DOHH2 (cell line): ENCODE data around the gene MANEAL.
A peak's percentile ranks its signal among the peaks of the same experiment; 100 is the strongest.

Source experiments
- H3F3A ChIP-seq: fragments of 200-600 bp; sonication (generic), shearing (Covaris generic); 2 replicates; pipeline ENCODE4 v1.6.0; 2016; ENCODE audit warnings: antibody characterized with exemption, mild to moderate bottlenecking; ENCODE audit not compliant: control insufficient read depth, insufficient read depth
- H3K27ac ChIP-seq: fragments of 200-600 bp; sonication (generic); 2 replicates; pipeline ENCODE4 v1.5.1; 2014; ENCODE audit warnings: low read depth, mild to moderate bottlenecking, low read length, moderate library complexity
- H3K27me3 ChIP-seq: fragments of 200-600 bp; sonication (generic); 2 replicates; pipeline ENCODE4 v1.6.1; 2014; ENCODE audit warnings: mild to moderate bottlenecking, low read length, mixed read lengths; ENCODE audit not compliant: control insufficient read depth
- H3K36me3 ChIP-seq: fragments of 200-600 bp; sonication (generic); 2 replicates; pipeline ENCODE4 v1.6.1; 2014; ENCODE audit warnings: mild to moderate bottlenecking, low read length, moderate library complexity, mixed read lengths; ENCODE audit not compliant: control insufficient read depth
- H3K4me1 ChIP-seq: fragments of 200-600 bp; sonication (generic); 2 replicates; pipeline ENCODE4 v1.6.1; 2014; ENCODE audit warnings: mild to moderate bottlenecking, low read length, mixed read lengths; ENCODE audit not compliant: control insufficient read depth
- H3K4me2 ChIP-seq: fragments of 200-600 bp; sonication (generic); 2 replicates; pipeline ENCODE4 v1.6.0; 2014; ENCODE audit warnings: mild to moderate bottlenecking, low read length, moderate library complexity
- H3K4me3 ChIP-seq: fragments of 200-600 bp; sonication (generic); 2 replicates; pipeline ENCODE4 v1.5.1; 2014; ENCODE audit warnings: mild to moderate bottlenecking, low read length, mixed read lengths
- H3K79me2 ChIP-seq: fragments of 200-600 bp; sonication (generic); 2 replicates; pipeline ENCODE4 v1.6.1; 2014; ENCODE audit warnings: mild to moderate bottlenecking, low read length, mixed read lengths; ENCODE audit not compliant: control insufficient read depth
- H3K9me2 ChIP-seq: fragments of 200-600 bp; sonication (generic); replicated peaks from 2 replicates; pipeline ENCODE4 v1.6.1; 2014; ENCODE audit warnings: mild to moderate bottlenecking, low read length, mixed read lengths; ENCODE audit not compliant: control insufficient read depth
- H3K9me3 ChIP-seq: fragments of 200-600 bp; sonication (generic); 2 replicates; pipeline ENCODE4 v1.6.1; 2014; ENCODE audit warnings: antibody characterized with exemption, low read length, mixed read lengths; ENCODE audit not compliant: control insufficient read depth, insufficient read depth
- H4K20me1 ChIP-seq: fragments of 200-600 bp; sonication (generic); 2 replicates; pipeline ENCODE4 v1.6.0; 2014; ENCODE audit warnings: low read depth, mild to moderate bottlenecking, antibody characterized with exemption, low read length, moderate library complexity; ENCODE audit not compliant: control insufficient read depth, insufficient read depth
- CTCF ChIP-seq: fragments of 200-600 bp; sonication (generic); IDR thresholded peaks from one replicate; pipeline ENCODE4 v1.5.1; 2014; ENCODE audit warnings: antibody characterized with exemption, mild to moderate bottlenecking, low read depth, low read length; ENCODE audit not compliant: poor library complexity, severe bottlenecking
- EZH2phosphoT487 ChIP-seq: fragments of 200-600 bp; sonication (generic); IDR thresholded peaks from 2 replicates; pipeline ENCODE4 v1.6.1; 2017; ENCODE audit warnings: borderline replicate concordance, mild to moderate bottlenecking, antibody characterized with exemption, low read length, moderate library complexity, mixed read lengths

MANEAL gene

GRCh38 chr1:37817481-37817880 lies 23.8 kb downstream of the MANEAL start:
- no peaks in the 10 kb centered on the region for H3K9me3 ChIP-seq
- H3K27me3 ChIP-seq = no peaks in the 10 kb centered on the region
- no peaks in the 10 kb centered on the region for H3K9me2 ChIP-seq
- TF ChIP-seq EZH2phosphoT487 = no peak
- TF ChIP-seq CTCF = peak; percentile 18
- no peak overlapping the region for H3K27ac ChIP-seq
- no peaks in the 10 kb centered on the region for H3K79me2 ChIP-seq
- H3K4me2 ChIP-seq = no peak overlapping the region
- H3K4me3 ChIP-seq = no peak overlapping the region
- peaks cover 64% of the 10 kb centered on the region for H3K36me3 ChIP-seq
- peaks cover 15% of the 10 kb centered on the region for H3K4me1 ChIP-seq
- no peaks in the 10 kb centered on the region for H4K20me1 ChIP-seq
- no peaks in the 10 kb centered on the region for H3F3A ChIP-seq

GRCh38 chr1:37821481-37821880 lies 27.8 kb downstream of the MANEAL start:
- Histone ChIP-seq H4K20me1 (no peaks in the 10 kb centered on the region), H3K4me2 (no peak overlapping the region), H3K4me3 (no peak overlapping the region), H3K79me2 (no peaks in the 10 kb centered on the region), H3F3A (no peaks in the 10 kb centered on the region), H3K36me3 (peaks cover 59% of the 10 kb centered on the region), H3K4me1 (peaks cover 15% of the 10 kb centered on the region), H3K9me3 (no peaks in the 10 kb centered on the region), H3K9me2 (no peaks in the 10 kb centered on the region), H3K27me3 (no peaks in the 10 kb centered on the region), H3K27ac (no peak overlapping the region)
- TF ChIP-seq CTCF (no peak), EZH2phosphoT487 (no peak)

GRCh38 chr1:37822906-37823815 lies 29.5 kb downstream of the MANEAL start:
- H3K4me2 ChIP-seq = no peak overlapping the region

More at GRCh38 chr1:37822906-37823815, 29.5 kb downstream of the MANEAL start:
- Histone ChIP-seq H3K79me2 (no peaks in the 10 kb centered on the region), H3K36me3 (peaks cover 49% of the 10 kb centered on the region), H3F3A (no peaks in the 10 kb centered on the region), H3K9me3 (no peaks in the 10 kb centered on the region), H3K27me3 (no peaks in the 10 kb centered on the region), H3K4me3 (no peak overlapping the region), H4K20me1 (no peaks in the 10 kb centered on the region), H3K4me1 (peaks cover 15% of the 10 kb centered on the region), H3K9me2 (no peaks in the 10 kb centered on the region), H3K27ac (no peak overlapping the region)
- no peak for TF ChIP-seq CTCF
- TF ChIP-seq EZH2phosphoT487 = no peak
